Measurements from ENCODE around the gene SPCS1. TPM values are rescaled to one million over a fixed set of nuclear protein-coding genes. Genes with fewer than 3 reads are reported as not detected.
A peak's percentile ranks its signal among the peaks of the same experiment; 100 is the strongest.

SPCS1 gene
- 114 and 133 TPM in 2 replicates for total RNA-seq (2014; rRNA removed)
- percentile 85 among the genes with signal in this experiment for Bru-seq, nascent RNA
- percentile 93 among the genes with signal in this experiment for BruChase-seq, experiment 1, labeled RNA remaining after a 6-hour chase
- BruChase-seq, experiment 2, labeled RNA remaining after a 2-hour chase: percentile 89 among the genes with signal in this experiment
- long read RNA-seq, full-length matches to known transcripts: 238 of 333 reads
- long read RNA-seq, partial matches to known transcripts: 11 of 333 reads
- long read RNA-seq, other reads (novel, unspliced or antisense): 84 of 333 reads

GRCh38 chr3:52705688-52706686, at the start of gene SPCS1, which contains the start of gene GLT8D1:
SPCS1 (plus strand) TSS chr3:52706106; CDS start chr3:52706247, 141 bp downstream.
GLT8D1 (minus strand) TSS chr3:52705791; CDS start chr3:52700460, 5,331 bp downstream.
- TF ChIP-seq EZH2phosphoT487 (IDR thresholded peaks at IDR 0.05; ENCODE audit: borderline replicate concordance, low read length) (no peak), EZH2 (IDR thresholded peaks at IDR 0.05; ENCODE audit: low read length, unreplicated experiment) (no peak), CTCF (conservative IDR thresholded peaks at IDR 0.05; ENCODE audit: low read depth, low read length) (no peak)
- Histone ChIP-seq H3F3A (ENCODE audit: low read length, unreplicated experiment) (peaks cover 3% of the 10 kb centered on the region), H3K27me3 (ENCODE audit: low read length) (no peaks in the 10 kb centered on the region), H2AFZ (ENCODE audit: low read length) (peak within 1 kb of the TSS; percentile 83), H3K27ac (ENCODE audit: low read length) (peak within 1 kb of the TSS; percentile 36), H3K9me3 (ENCODE audit: low read length) (no peaks in the 10 kb centered on the region), H3K4me2 (ENCODE audit: low read length) (peak within 1 kb of the TSS; percentile 90), H4K20me1 (ENCODE audit: low read length) (no peaks in the 10 kb centered on the region), H3K9ac (ENCODE audit: low read length) (peak within 1 kb of the TSS; percentile 90), H3K36me3 (ENCODE audit: low read depth, low read length) (peaks cover 11% of the 10 kb centered on the region; the same call in 1 of the 2 replicates), H3K9me2 (replicated peaks; ENCODE audit: low read length) (no peaks in the 10 kb centered on the region), H3K4me1 (ENCODE audit: insufficient read depth, low read length) (peaks cover 18% of the 10 kb centered on the region), H3K4me3 (ENCODE audit: low read length) (peak within 1 kb of the TSS; percentile 95), H3K79me2 (ENCODE audit: low read length) (peaks cover 59% of the 10 kb centered on the region)
- POLR2A ChIA-PET (ENCODE audit: unreplicated experiment): interaction anchor here (0.5 kb wide), 1 partner anchor 95 kb away, joined by 3 read pairs; no protein-coding TSS in a partner anchor
- peak; percentile 86 for DNase-seq
- TSS peak; percentile 45 for BruUV-seq (replicated peaks)
- CTCF ChIA-PET: no interaction called here
- peak; percentile 91 for ATAC-seq
- intact Hi-C loops (cut with micrococcal nuclease): loop anchor here (1.0 to 2.0 kb wide), 2 partner anchors 9 to 19 kb away; partner anchors contain the start of gene GNL3

GRCh38 chr3:52660046-52660445, 45.9 kb upstream of the SPCS1 start:
- H3K27me3 ChIP-seq (ENCODE audit: low read length): no peaks in the 10 kb centered on the region
- no peak overlapping the region for H2AFZ ChIP-seq (ENCODE audit: low read length)
- ATAC-seq (no peak), DNase-seq (no peak)
- no peaks in the 10 kb centered on the region for H3F3A ChIP-seq (ENCODE audit: low read length, unreplicated experiment)
- intact Hi-C loops (cut with micrococcal nuclease): no loop called here
- no peak overlapping the region for H3K9ac ChIP-seq (ENCODE audit: low read length)
- ChIA-PET CTCF (no interaction called here), POLR2A (ENCODE audit: unreplicated experiment) (no interaction called here)
- H3K4me2 ChIP-seq (ENCODE audit: low read length): no peak overlapping the region
- H3K27ac ChIP-seq (ENCODE audit: low read length): no peak overlapping the region
- no peak overlapping the region for H3K4me3 ChIP-seq (ENCODE audit: low read length)
- H3K36me3 ChIP-seq (ENCODE audit: low read depth, low read length): peaks cover 50% of the 10 kb centered on the region
- no peak for TF ChIP-seq EZH2 (IDR thresholded peaks at IDR 0.05; ENCODE audit: low read length, unreplicated experiment)
- no peaks in the 10 kb centered on the region for H3K9me2 ChIP-seq (replicated peaks; ENCODE audit: low read length)
- H3K79me2 ChIP-seq (ENCODE audit: low read length): no peaks in the 10 kb centered on the region
- no peaks in the 10 kb centered on the region for H4K20me1 ChIP-seq (ENCODE audit: low read length)
- BruUV-seq (replicated peaks): no TSS peak
- no peaks in the 10 kb centered on the region for H3K9me3 ChIP-seq (ENCODE audit: low read length)
- H3K4me1 ChIP-seq (ENCODE audit: insufficient read depth, low read length): no peaks in the 10 kb centered on the region

- H2AFZ ChIP-seq (ENCODE audit: low read length): no peak overlapping the region
- H3K9me3 ChIP-seq (ENCODE audit: low read length): no peaks in the 10 kb centered on the region
- intact Hi-C loops (cut with micrococcal nuclease): no loop called here
- TF ChIP-seq CTCF (conservative IDR thresholded peaks at IDR 0.05; ENCODE audit: low read depth, low read length) (no peak), EZH2phosphoT487 (IDR thresholded peaks at IDR 0.05; ENCODE audit: borderline replicate concordance, low read length) (no peak), EZH2 (IDR thresholded peaks at IDR 0.05; ENCODE audit: low read length, unreplicated experiment) (no peak)
- no peaks in the 10 kb centered on the region for H3K27me3 ChIP-seq (ENCODE audit: low read length)
- DNase-seq (no peak), ATAC-seq (no peak)
- H3K4me3 ChIP-seq (ENCODE audit: low read length): no peak overlapping the region
- BruUV-seq (replicated peaks): no TSS peak
- no peak overlapping the region for H3K27ac ChIP-seq (ENCODE audit: low read length)
- no peaks in the 10 kb centered on the region for H3K9me2 ChIP-seq (replicated peaks; ENCODE audit: low read length)
- ChIA-PET CTCF (no interaction called here), POLR2A (ENCODE audit: unreplicated experiment) (no interaction called here)
- H3K79me2 ChIP-seq (ENCODE audit: low read length): no peaks in the 10 kb centered on the region
- no peak overlapping the region for H3K9ac ChIP-seq (ENCODE audit: low read length)
- peaks cover 50% of the 10 kb centered on the region for H3K36me3 ChIP-seq (ENCODE audit: low read depth, low read length)
- H4K20me1 ChIP-seq (ENCODE audit: low read length): no peaks in the 10 kb centered on the region
- H3F3A ChIP-seq (ENCODE audit: low read length, unreplicated experiment): no peaks in the 10 kb centered on the region
- H3K4me1 ChIP-seq (ENCODE audit: insufficient read depth, low read length): no peaks in the 10 kb centered on the region
- H3K4me2 ChIP-seq (ENCODE audit: low read length): no peak overlapping the region
Measured at GRCh38 chr3:52663098-52663497, 42.8 kb upstream of the SPCS1 start.
